ENCODE data around the gene ZNF710.

DNA sequence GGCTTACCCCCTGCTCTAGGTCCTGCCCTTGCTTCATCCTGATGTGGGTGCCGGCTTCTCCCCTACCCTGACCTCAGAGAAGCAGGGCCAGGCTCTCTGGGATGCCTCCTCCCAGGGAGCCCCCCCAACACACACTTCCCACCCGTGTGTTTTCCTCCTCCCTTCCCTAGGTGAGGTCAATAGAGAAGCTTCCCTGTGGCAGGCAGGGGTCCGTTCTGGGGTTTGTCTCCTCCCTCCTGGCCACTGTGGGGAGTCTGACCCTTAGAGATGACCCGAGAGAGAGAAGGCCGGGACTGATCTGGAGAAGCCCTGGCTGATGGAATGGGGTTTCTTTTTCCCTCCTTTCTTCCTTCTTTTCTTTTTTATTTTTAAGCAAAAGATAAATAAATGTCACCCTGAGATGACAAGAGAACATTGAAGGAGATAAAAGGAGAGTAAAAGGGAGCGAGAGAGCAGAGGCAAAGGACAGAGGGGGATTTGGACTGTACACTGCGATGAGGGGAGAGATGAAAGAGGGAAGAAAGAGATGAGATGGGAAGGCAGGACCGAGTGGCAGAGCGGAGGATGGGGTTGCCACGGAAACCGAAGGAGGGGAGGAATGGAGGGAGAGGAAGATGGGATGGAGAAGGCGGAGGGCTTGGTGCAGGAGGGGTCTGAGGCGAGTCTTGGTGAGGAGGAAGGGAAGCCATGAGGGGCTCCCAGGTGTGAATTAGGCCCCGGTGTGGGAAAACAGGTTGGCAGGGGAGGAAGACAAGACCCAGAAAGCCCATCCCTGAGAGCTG, 52.8 kb downstream of the ZNF710 start:
- TF ChIP-seq EP300 (IDR thresholded peaks at IDR 0.05): no peak
- TF ChIP-seq, protein P1, sequence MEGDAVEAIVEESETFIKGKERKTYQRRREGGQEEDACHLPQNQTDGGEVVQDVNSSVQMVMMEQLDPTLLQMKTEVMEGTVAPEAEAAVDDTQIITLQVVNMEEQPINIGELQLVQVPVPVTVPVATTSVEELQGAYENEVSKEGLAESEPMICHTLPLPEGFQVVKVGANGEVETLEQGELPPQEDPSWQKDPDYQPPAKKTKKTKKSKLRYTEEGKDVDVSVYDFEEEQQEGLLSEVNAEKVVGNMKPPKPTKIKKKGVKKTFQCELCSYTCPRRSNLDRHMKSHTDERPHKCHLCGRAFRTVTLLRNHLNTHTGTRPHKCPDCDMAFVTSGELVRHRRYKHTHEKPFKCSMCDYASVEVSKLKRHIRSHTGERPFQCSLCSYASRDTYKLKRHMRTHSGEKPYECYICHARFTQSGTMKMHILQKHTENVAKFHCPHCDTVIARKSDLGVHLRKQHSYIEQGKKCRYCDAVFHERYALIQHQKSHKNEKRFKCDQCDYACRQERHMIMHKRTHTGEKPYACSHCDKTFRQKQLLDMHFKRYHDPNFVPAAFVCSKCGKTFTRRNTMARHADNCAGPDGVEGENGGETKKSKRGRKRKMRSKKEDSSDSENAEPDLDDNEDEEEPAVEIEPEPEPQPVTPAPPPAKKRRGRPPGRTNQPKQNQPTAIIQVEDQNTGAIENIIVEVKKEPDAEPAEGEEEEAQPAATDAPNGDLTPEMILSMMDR (IDR thresholded peaks at IDR 0.05): no peak

Measured in esophagus muscularis mucosa (tissue), 3 donors.